ENCODE data around the gene CMC1. TPM values are rescaled to one million over a fixed set of nuclear protein-coding genes. Genes with fewer than 3 reads are reported as not detected.

CMC1 gene
- total RNA-seq, 4 donors from 2014 or later: 5.5 to 22.7 (median 17.3) TPM

DNA sequence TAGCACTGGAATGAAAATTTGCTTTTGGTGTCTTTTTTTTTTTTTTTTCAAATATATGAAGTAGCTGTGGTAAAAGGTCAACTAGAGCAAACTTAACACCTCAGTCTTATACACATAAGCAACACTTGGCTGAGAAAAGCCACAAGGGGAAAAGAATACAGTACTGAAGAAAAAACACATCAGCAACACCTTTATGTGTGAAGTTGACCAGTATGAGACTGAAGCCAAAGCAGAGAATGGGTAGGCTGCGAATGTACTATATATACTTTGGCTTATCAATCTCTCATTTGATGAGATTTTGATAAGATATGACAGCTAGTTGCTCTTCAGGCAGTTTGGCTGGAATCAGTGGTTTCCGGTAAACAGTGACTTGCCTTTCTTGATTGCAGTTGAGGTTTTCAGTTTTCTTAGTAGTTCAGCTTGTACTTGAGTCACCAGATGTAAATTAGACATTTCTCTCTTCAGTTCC lies 85.1 kb downstream of the CMC1 start:
- TF ChIP-seq, protein P1, sequence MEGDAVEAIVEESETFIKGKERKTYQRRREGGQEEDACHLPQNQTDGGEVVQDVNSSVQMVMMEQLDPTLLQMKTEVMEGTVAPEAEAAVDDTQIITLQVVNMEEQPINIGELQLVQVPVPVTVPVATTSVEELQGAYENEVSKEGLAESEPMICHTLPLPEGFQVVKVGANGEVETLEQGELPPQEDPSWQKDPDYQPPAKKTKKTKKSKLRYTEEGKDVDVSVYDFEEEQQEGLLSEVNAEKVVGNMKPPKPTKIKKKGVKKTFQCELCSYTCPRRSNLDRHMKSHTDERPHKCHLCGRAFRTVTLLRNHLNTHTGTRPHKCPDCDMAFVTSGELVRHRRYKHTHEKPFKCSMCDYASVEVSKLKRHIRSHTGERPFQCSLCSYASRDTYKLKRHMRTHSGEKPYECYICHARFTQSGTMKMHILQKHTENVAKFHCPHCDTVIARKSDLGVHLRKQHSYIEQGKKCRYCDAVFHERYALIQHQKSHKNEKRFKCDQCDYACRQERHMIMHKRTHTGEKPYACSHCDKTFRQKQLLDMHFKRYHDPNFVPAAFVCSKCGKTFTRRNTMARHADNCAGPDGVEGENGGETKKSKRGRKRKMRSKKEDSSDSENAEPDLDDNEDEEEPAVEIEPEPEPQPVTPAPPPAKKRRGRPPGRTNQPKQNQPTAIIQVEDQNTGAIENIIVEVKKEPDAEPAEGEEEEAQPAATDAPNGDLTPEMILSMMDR (IDR thresholded peaks at IDR 0.05): no peak
- TF ChIP-seq EP300 (IDR thresholded peaks at IDR 0.05) (no peak), POLR2A (IDR thresholded peaks at IDR 0.05) (no peak)
- no peaks in the 10 kb centered on the region for H3K4me1 ChIP-seq
- no peak for DNase-seq (ENCODE audit: low spot score in 2 of 2)
- no peak overlapping the region for H3K27ac ChIP-seq
- H3K9me3 ChIP-seq: no peaks in the 10 kb centered on the region
- H3K27me3 ChIP-seq: no peaks in the 10 kb centered on the region
- no peak overlapping the region for H3K4me3 ChIP-seq
- H3K36me3 ChIP-seq: peaks cover 0 to 51% (median 0%) of the 10 kb centered on the region in 3 donors
- 86 to 92% methylated on average over 2 of the region's 2 CpGs for WGBS, 2 donors

DNA sequence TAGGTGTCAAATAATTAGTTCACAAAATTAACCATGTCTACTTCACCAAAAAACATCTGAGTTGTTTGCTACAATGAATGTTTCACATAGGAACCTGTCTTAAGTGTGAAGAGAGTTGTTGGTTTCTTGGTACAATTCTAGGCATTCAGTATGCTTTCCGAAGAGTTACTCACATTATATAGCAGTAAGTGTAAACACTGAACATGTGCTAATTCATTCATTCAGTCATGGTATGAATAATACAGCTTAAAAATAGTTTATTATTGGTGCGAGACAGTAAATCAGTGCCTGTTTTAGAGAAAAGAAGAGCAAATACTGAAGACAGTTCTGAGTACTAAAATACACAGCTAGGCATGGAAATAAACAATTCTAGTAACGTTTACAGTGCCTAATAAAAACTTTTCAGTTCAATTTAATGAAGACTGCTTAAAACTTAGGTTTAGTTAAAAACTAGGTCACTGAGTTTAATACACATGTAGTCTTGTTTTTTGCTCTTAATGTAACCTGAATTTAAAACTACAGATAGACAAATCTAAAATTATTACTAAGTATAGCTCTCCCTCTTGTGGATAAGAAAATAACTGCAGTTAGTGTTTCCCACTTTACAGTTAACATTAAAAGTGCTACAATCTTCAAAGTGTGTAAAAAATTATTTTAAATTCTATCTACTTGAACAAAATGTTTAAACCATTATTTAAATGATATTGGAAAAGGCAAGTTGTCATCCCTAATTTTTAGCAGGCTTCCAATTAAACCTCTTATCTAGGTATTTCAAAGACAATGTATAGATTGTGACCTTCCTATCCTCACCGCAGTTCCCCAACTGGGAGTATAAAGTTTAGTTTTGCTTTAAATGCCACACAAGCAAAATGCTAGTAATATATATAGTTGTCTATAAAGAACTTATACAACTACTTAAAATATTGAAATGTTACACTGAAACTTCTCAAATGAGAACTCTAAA lies 87.1 kb downstream of the CMC1 start:
- H3K4me3 ChIP-seq: no peak overlapping the region
- no peaks in the 10 kb centered on the region for H3K4me1 ChIP-seq
- no peaks in the 10 kb centered on the region for H3K27me3 ChIP-seq
- no peaks in the 10 kb centered on the region for H3K9me3 ChIP-seq
- H3K36me3 ChIP-seq: peaks cover 0 to 31% (median 0%) of the 10 kb centered on the region in 3 donors
- 81 to 87% methylated on average over 4 of the region's 4 CpGs for WGBS, 2 donors
- TF ChIP-seq, protein P1 (IDR thresholded peaks at IDR 0.05): peak; percentile 57 to 69 (median 63)
- TF ChIP-seq EP300 (IDR thresholded peaks at IDR 0.05): no peak
- no peak for DNase-seq (ENCODE audit: low spot score in 2 of 2)
- H3K27ac ChIP-seq: no peak overlapping the region

DNA sequence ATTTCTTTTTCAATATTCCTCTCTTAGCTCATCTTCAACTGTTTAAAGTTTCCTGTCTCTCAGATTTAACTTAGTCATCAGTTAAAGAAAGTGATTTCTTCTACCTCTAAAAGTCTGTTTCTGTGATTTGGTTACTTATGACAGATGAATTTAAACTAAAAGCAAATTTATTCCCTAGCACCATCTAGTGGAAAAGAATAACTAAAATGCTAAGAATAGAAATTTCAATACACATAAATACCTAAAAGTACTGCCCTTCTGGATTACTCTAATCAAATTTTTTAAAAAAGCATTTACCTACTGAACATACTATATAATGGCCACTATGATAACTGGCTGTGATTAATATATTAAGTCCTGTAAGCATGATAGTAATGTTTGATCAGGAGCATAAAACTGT lies 93.1 kb downstream of the CMC1 start:
- H3K27me3 ChIP-seq: no peaks in the 10 kb centered on the region
- H3K36me3 ChIP-seq: peaks cover 0 to 40% (median 0%) of the 10 kb centered on the region in 3 donors
- H3K27ac ChIP-seq: no peak overlapping the region
- DNase-seq (ENCODE audit: low spot score in 2 of 2): no peak
- H3K4me3 ChIP-seq: no peak overlapping the region
- TF ChIP-seq EP300 (IDR thresholded peaks at IDR 0.05) (no peak), POLR2A (IDR thresholded peaks at IDR 0.05) (no peak)
- TF ChIP-seq, protein P1 (IDR thresholded peaks at IDR 0.05): no peak
- H3K4me1 ChIP-seq: no peaks in the 10 kb centered on the region
- H3K9me3 ChIP-seq: no peaks in the 10 kb centered on the region

DNA sequence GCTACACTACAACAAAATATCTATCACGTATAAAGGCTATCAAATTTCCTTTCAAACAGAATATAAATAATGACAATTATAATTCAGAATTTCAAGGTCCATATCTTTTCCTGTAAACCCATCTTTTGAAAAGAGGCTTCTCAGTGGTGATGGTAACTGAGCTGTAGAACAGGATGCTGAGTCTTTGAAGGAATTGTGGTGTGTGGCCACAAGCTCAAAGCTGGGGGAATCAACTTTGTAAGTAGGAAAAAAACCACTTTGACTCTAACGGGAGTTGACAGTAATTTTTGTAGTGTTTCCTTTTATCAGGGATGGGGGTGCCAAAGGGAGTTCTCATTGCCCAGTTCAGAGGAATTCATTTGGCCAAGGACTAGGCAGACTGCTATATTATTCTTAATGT lies 93.8 kb downstream of the CMC1 start:
- 66 to 75% methylated on average over 2 of the region's 2 CpGs for WGBS, 2 donors
- DNase-seq (ENCODE audit: low spot score in 2 of 2): no peak
- Histone ChIP-seq H3K27me3 (no peaks in the 10 kb centered on the region), H3K4me1 (no peaks in the 10 kb centered on the region), H3K9me3 (no peaks in the 10 kb centered on the region), H3K4me3 (no peak overlapping the region), H3K36me3 (peaks cover 0 to 45% (median 0%) of the 10 kb centered on the region in 3 donors), H3K27ac (no peak overlapping the region)
- no peak for TF ChIP-seq POLR2A (IDR thresholded peaks at IDR 0.05)
- no peak for TF ChIP-seq EP300 (IDR thresholded peaks at IDR 0.05)
- TF ChIP-seq, protein P1 (IDR thresholded peaks at IDR 0.05): no peak

DNA sequence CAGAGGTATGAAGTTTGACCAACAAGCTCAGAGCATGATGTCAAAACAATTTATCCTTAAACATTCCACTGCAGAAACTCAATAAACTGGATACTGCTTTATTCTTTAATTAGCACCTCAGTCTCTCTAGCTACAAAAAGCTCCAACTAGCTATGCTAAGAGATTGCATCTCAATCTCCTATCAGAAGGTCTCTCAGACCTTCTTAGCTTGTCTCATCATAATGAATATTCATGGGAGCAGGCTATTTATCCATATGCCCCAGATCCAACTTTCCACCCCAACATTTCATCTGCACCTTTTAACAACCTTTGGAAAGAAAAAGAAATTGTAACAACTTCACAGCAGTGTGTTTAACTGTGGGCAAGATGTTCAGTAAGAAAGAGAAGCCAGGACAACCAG lies 95.8 kb downstream of the CMC1 start:
- TF ChIP-seq, protein P1 (IDR thresholded peaks at IDR 0.05): no peak
- TF ChIP-seq POLR2A (IDR thresholded peaks at IDR 0.05): no peak
- no peak for TF ChIP-seq EP300 (IDR thresholded peaks at IDR 0.05)
- peaks cover 0 to 45% (median 0%) of the 10 kb centered on the region in 3 donors for H3K36me3 ChIP-seq
- H3K27me3 ChIP-seq: no peaks in the 10 kb centered on the region
- no peaks in the 10 kb centered on the region for H3K9me3 ChIP-seq
- no peak for DNase-seq (ENCODE audit: low spot score in 2 of 2)
- H3K4me3 ChIP-seq: no peak overlapping the region
- H3K4me1 ChIP-seq: peaks cover 0 to 13% (median 0%) of the 10 kb centered on the region in 4 donors
- no peak overlapping the region for H3K27ac ChIP-seq
